ENCODE results near the gene JADE3.
"Not testable (repeated sequence)": the region's sequence is repeated elsewhere in the genome, so short reads cannot be mapped to it uniquely, and the experiment has no call there.

The JADE3 gene

GRCh38 chrX:46935295-46935694 is 23.1 kb downstream of the JADE3 start:
- no peak for DNase-seq (ENCODE audit: low read depth in 3 of 3)

GRCh38 chrX:46938589-46938988 is 26.4 kb downstream of the JADE3 start:
- DNase-seq (ENCODE audit: low read depth in 3 of 3) = no peak

GRCh38 chrX:46941341-46941740 is 29.1 kb downstream of the JADE3 start:
- DNase-seq (ENCODE audit: low read depth in 3 of 3) = no peak

- no peak for DNase-seq (ENCODE audit: low read depth in 3 of 3)
Observed at GRCh38 chrX:46953137-46953527, 40.9 kb downstream of the JADE3 start.

GRCh38 chrX:46953597-46953996 is 41.4 kb downstream of the JADE3 start:
- DNase-seq (ENCODE audit: low read depth in 3 of 3) = no peak

GRCh38 chrX:46954716-46955115 is 42.5 kb downstream of the JADE3 start:
- DNase-seq (ENCODE audit: low read depth in 3 of 3) = no peak

- DNase-seq (ENCODE audit: low read depth in 3 of 3) = not testable (repeated sequence)
Observed at GRCh38 chrX:46956589-46956988, 44.4 kb downstream of the JADE3 start.

- DNase-seq (ENCODE audit: low read depth in 3 of 3) = no peak
Observed at GRCh38 chrX:46957297-46957696, 45.1 kb downstream of the JADE3 start.

- no peak for DNase-seq (ENCODE audit: low read depth in 3 of 3)
Observed at GRCh38 chrX:46959101-46959500, 46.9 kb downstream of the JADE3 start.

GRCh38 chrX:46959985-46960700 is 47.9 kb downstream of the JADE3 start:
- no peak for DNase-seq (ENCODE audit: low read depth in 3 of 3)

GRCh38 chrX:46961097-46961496 is 48.9 kb downstream of the JADE3 start:
- no peak for DNase-seq (ENCODE audit: low read depth in 3 of 3)

- DNase-seq (ENCODE audit: low read depth in 3 of 3) = no peak
Observed at GRCh38 chrX:46961574-46962283, 49.5 kb downstream of the JADE3 start.

- no peak for DNase-seq (ENCODE audit: low read depth in 3 of 3)
Observed at GRCh38 chrX:46965125-46965758, 53.0 kb downstream of the JADE3 start.

GRCh38 chrX:46967547-46967946 is 55.3 kb downstream of the JADE3 start:
- DNase-seq (ENCODE audit: low read depth in 3 of 3) = no peak

GRCh38 chrX:46977046-46977445 is 64.8 kb downstream of the JADE3 start:
- DNase-seq (ENCODE audit: low read depth in 3 of 3) = not testable (repeated sequence)

- peak; percentile 35 to 72 (median 43) for DNase-seq (ENCODE audit: low read depth in 3 of 3)
Observed at GRCh38 chrX:46978341-46979291, 66.4 kb downstream of the JADE3 start.

- no peak for DNase-seq (ENCODE audit: low read depth in 3 of 3)
Observed at GRCh38 chrX:46984705-46985104, 72.5 kb downstream of the JADE3 start.

- DNase-seq (ENCODE audit: low read depth in 3 of 3) = no peak
Observed at GRCh38 chrX:46989548-46989947, 77.3 kb downstream of the JADE3 start.

- no peak for DNase-seq (ENCODE audit: low read depth in 3 of 3)
Observed at GRCh38 chrX:46991664-46992063, 79.4 kb downstream of the JADE3 start.

GRCh38 chrX:46992070-46992469 is 79.8 kb downstream of the JADE3 start:
- no peak for DNase-seq (ENCODE audit: low read depth in 3 of 3)

GRCh38 chrX:46994096-46994495 is 81.9 kb downstream of the JADE3 start:
- no peak for DNase-seq (ENCODE audit: low read depth in 3 of 3)

- no peak for DNase-seq (ENCODE audit: low read depth in 3 of 3)
Observed at GRCh38 chrX:47012131-47012530, 99.9 kb downstream of the JADE3 start.

Data from stimulated activated CD4-positive, alpha-beta T cell treated with anti-CD3 and anti-CD28 coated beads, TNF-alpha, amount 100 ng/mL, for 24 hours (primary cell).